NCI-H2227 treated with DMSO at 0.1 percent for 48 hours (cell line): Measurements from ENCODE around the gene PLIN5.

ENCODE experiments used
- DNase-seq: peaks from one replicate; lab custom pipeline; 2025; lab: John Stamatoyannopoulos, UW

The PLIN5 gene

DNA sequence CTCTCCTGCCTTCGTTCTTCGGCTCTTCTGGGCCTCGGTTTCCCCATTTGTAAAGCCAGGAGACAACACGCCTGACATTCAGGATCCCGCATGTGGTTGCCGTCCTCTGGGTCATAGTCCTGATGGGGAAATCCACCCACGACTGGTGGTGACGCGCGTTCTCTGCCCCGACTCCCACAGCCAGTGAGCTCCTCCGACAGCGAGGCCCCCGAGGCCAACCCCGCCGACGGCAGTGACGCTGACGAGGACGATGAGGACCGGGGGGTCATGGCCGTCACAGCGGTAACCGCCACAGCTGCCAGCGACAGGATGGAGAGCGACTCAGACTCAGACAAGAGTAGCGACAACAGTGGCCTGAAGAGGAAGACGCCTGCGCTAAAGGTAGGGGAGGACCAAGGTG lies 46.5 kb downstream of the PLIN5 start:
- no peak for DNase-seq

DNA sequence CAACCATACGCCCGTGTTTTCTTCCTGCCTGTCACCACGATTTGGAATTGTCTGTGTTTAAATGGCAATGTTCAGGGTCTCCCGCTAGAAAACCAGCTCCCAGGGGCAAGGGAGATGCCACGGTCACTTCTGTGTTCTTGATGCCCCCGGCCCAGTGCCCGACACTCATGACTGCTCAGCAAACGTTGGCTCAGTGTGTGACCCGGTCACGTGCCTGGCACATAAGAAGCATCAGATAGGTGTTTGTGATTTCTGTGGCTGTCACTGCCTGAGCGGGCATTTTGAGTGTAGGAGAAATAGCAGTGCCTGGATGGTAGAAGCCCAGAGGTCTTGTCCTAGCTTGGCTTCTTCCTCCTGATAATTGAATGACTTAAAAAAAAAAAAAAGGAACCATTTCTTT lies 47.5 kb downstream of the PLIN5 start:
- no peak for DNase-seq

DNA sequence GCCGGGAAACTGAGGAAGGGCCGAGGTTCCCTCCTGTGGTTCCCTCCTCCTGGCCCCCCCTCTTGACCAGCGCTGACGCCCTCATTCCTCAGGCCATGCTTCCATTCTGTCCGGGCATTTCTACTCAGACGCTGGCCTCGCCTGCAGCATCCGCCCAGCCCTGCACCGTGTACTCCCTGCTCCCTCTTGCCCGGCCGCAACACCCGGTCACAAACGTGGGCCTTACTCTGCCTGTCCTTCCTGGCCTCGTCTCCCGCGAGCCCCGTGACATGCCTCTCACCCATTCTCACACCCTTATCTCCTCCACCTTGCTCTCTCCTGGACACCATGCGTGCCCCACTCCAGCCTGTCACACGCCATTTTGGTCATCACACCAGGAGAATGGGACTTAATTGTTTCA lies 51.6 kb downstream of the PLIN5 start:
- no peak for DNase-seq

DNA sequence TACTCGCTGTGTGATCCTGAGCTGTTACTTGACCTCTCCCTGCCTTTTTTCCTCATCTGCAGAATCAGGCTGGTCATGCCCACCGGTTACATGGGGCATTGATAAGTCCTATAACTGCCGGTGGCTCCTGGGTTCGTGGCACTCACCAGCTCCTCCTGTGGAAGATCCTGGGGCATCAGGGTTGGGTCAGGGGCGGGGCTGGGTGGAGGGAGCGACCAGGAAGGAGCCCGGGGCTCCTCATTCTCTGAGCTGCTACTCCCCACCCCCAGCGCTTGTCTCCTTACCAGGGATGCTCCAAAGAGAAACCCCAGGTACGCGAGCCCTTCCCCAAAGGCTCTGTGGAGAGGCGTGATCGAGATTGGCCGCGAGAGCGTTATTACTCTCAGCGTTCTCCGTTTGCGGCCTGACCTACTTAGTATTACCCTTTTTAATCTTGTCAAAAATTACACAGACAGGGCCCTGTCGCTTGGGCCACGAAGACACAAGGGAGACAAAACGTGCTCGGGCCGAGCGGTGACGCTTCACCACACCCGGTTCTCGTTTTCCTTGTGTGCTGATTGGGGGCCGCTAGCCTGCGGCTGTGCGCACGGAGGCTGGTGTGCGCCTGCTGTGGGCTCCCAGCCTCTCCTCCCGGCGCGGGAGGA lies 52.2 kb downstream of the PLIN5 start:
- no peak for DNase-seq

DNA sequence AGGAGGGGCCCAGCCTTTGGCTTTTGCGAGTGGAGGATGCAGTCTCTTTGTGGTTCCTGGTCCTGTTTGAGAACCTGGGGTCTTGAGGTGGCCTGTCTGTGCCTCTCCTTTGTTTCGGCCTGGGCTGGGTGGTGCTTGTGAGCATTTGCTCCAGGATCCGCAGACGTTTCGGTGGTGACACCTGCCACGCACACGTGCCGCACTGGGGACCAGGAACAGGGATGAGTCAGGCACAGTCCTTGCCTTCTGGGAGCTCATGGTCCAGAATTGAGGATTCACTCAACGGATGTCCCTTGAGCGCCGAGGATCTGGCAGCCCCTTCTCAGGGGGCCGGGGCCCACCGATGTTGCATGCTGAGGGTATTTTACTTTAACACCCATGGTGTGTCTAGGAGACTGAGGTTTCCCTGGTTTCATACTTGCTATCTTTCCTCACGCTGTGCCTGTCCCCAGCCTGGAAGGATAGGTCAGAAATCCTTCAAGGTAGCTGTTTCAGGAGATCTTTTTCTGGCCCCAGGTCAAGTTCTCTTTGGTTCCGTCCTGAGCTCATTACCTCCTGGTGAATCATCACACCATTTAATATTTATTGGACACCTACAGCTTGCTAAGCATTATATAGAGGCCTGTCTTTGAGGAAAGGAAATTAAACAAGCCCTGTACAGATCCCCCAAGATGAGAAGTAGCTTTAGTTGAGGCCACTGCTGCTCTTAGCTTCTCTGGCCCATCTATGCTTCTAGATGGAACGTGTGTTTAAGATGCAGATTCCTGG lies 57.8 kb downstream of the PLIN5 start:
- no peak for DNase-seq

- DNase-seq: peak; percentile 74
Measured at GRCh38 chr19:4474514-4475022, 60.5 kb downstream of the PLIN5 start.

- DNase-seq: no peak
Measured at GRCh38 chr19:4473763-4474513, 61.1 kb downstream of the PLIN5 start.

- no peak for DNase-seq
Measured at GRCh38 chr19:4473011-4473762, 61.8 kb downstream of the PLIN5 start.
